Erythroblast (primary cell): Measurements from ENCODE around the gene PITPNC1.

Source experiments
- DNase-seq, 2 experiments: peaks; one replicate each; lab custom pipeline; 2025; lab: John Stamatoyannopoulos, UW
- GATA1 ChIP-seq: IDR thresholded peaks from 2 replicates; pipeline ENCODE4 v1.6.1; 2011; ENCODE audit warnings: low read depth, mild to moderate bottlenecking, control low read depth, low read length, moderate library complexity
- POLR2A ChIP-seq: IDR thresholded peaks from 2 replicates; pipeline ENCODE4 v1.6.1; 2011; ENCODE audit warnings: mild to moderate bottlenecking, low read length

Gene PITPNC1

GRCh38 chr17:67360880-67361279 is 16.2 kb upstream of the PITPNC1 start:
- no peak for DNase-seq
- TF ChIP-seq GATA1, result no peak
- no peak for TF ChIP-seq POLR2A

GRCh38 chr17:67362173-67362572 is 14.9 kb upstream of the PITPNC1 start:
- DNase-seq, result peak in 1 of 2 experiments; percentile 25
- no peak for TF ChIP-seq GATA1
- TF ChIP-seq POLR2A, result no peak

- no peak for TF ChIP-seq GATA1
- TF ChIP-seq POLR2A, result no peak
- DNase-seq, result peak; percentile 90
These were observed 12.0 kb upstream of the PITPNC1 start for GRCh38 chr17:67364847-67365737.

- no peak for TF ChIP-seq GATA1
- peak; percentile 39 for TF ChIP-seq POLR2A
- DNase-seq, result peak in 1 of 2 experiments; percentile 90
These were observed 11.3 kb upstream of the PITPNC1 start for GRCh38 chr17:67365738-67366192.

GRCh38 chr17:67366193-67367157 is 10.6 kb upstream of the PITPNC1 start, which contains the start of gene PSMD12:
TSS of gene PSMD12 (minus strand) at chr17:67366577. CDS start at chr17:67366519, 58 bp downstream.
- DNase-seq, result peak; percentile 96 to 97
- TF ChIP-seq GATA1 (no peak), POLR2A (peak; percentile 92)

- TF ChIP-seq GATA1, result no peak
- no peak for TF ChIP-seq POLR2A
- DNase-seq, result no peak
These were observed 7.4 kb upstream of the PITPNC1 start for GRCh38 chr17:67369676-67370075.

- TF ChIP-seq POLR2A (no peak), GATA1 (no peak)
- no peak for DNase-seq
These were observed 4.3 kb upstream of the PITPNC1 start for GRCh38 chr17:67372751-67373150.

- TF ChIP-seq GATA1 (no peak), POLR2A (peak; percentile 37)
- DNase-seq, result peak; percentile 90 to 93
These were observed 2.6 kb upstream of the PITPNC1 start for GRCh38 chr17:67374329-67375053.

GRCh38 chr17:67375054-67375427 is 2.0 kb upstream of the PITPNC1 start:
- TF ChIP-seq GATA1 (no peak), POLR2A (no peak)
- DNase-seq, result no peak

GRCh38 chr17:67375716-67376115 is 1.4 kb upstream of the PITPNC1 start:
- TF ChIP-seq POLR2A, result no peak
- no peak for TF ChIP-seq GATA1
- DNase-seq, result no peak

- DNase-seq, result no peak
- TF ChIP-seq GATA1 (no peak), POLR2A (no peak)
These were observed 705 bp upstream of the PITPNC1 start for GRCh38 chr17:67376415-67376736.

- no peak for TF ChIP-seq GATA1
- no peak for TF ChIP-seq POLR2A
- DNase-seq, result peak; percentile 40 to 56
These were observed 690 bp downstream of the PITPNC1 start for GRCh38 chr17:67377488-67378453.
